Measurements from ENCODE around the gene RIC8A. TPM values are rescaled to one million over a fixed set of nuclear protein-coding genes. Genes with fewer than 3 reads are reported as not detected.
"Not testable (repeated sequence)": the region's sequence is repeated elsewhere in the genome, so short reads cannot be mapped to it uniquely, and the experiment has no call there.

RIC8A gene
- total RNA-seq, 1 donor from 2014 or later, result 128 TPM

DNA sequence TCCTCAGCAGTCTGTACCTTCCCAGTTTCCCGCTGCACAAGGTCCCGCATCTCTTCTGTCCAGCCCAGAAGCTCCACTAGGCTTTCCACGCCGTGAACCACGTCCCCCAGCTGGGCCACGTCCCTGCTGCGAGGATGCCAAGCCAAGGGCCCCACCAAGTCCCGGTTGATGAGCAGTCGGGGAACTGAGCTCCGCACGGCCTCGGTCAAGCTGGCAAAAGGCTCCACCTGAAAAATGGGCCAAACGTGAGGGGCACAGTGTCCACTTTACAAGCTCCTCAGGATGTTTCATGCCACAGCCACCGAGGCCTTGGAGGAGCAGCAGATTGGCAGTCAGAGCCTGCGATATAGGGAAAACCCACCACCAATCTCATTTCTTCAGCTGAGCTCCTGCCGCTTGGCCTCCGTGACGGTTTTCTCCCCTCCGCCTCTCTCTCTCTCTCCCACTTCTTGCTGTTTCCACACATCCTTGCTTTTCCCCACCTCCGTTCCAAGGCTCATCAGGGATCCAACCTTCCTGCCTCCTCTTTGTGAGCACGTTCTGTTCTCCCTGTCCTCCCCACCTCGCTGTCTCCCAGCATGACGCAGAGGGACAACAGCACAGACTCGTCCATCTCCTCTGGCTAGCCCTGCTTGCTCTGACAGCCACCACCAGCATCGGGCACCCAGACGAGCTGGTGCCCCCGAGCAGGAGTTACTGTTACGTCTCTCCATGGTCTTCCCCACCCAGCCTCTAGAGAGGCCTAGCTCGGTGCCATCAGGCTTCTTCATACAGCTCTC lies 11.5 kb downstream of the RIC8A start:
- H3K36me3 Mint-ChIP-seq (ENCODE audit: low read depth), result peaks cover 21% of the 10 kb centered on the region
- peaks cover 8% of the 10 kb centered on the region for H3K4me1 Mint-ChIP-seq
- H3K27ac Mint-ChIP-seq, result no peak overlapping the region
- DNase-seq, result no peak
- no peaks in the 10 kb centered on the region for H3K9me3 Mint-ChIP-seq
- intact Hi-C loops (cut with micrococcal nuclease), result no loop called here
- H3K27me3 Mint-ChIP-seq, result no peaks in the 10 kb centered on the region
- no peak overlapping the region for H3K4me3 Mint-ChIP-seq

GRCh38 chr11:220641-221215 lies 13.2 kb downstream of the RIC8A start:
- intact Hi-C loops (cut with micrococcal nuclease); H3K36me3 Mint-ChIP-seq (ENCODE audit: low read depth); H3K27ac Mint-ChIP-seq; H3K9me3 Mint-ChIP-seq; H3K27me3 Mint-ChIP-seq; DNase-seq; H3K4me3 Mint-ChIP-seq: not testable (repeated sequence)
- peaks cover 10% of the 10 kb centered on the region for H3K4me1 Mint-ChIP-seq

GRCh38 chr11:221539-221938 lies 14.0 kb downstream of the RIC8A start:
- Mint-ChIP-seq H3K4me3 (no peak overlapping the region), H3K36me3 (ENCODE audit: low read depth) (peaks cover 4% of the 10 kb centered on the region), H3K9me3 (no peaks in the 10 kb centered on the region), H3K4me1 (peaks cover 14% of the 10 kb centered on the region), H3K27me3 (no peaks in the 10 kb centered on the region), H3K27ac (no peak overlapping the region)
- DNase-seq, result no peak
- intact Hi-C loops (cut with micrococcal nuclease), result no loop called here

- Mint-ChIP-seq H3K4me1 (peaks cover 14% of the 10 kb centered on the region), H3K36me3 (ENCODE audit: low read depth) (peaks cover 4% of the 10 kb centered on the region), H3K27me3 (no peaks in the 10 kb centered on the region), H3K27ac (no peak overlapping the region), H3K4me3 (no peak overlapping the region), H3K9me3 (no peaks in the 10 kb centered on the region)
- no peak for DNase-seq
- intact Hi-C loops (cut with micrococcal nuclease), result no loop called here
Observed at GRCh38 chr11:221998-222789, 14.7 kb downstream of the RIC8A start.

GRCh38 chr11:223026-223789 lies 15.7 kb downstream of the RIC8A start:
- no peak overlapping the region for H3K4me3 Mint-ChIP-seq
- peak overlapping the region; percentile 34 for H3K27ac Mint-ChIP-seq
- peaks cover 4% of the 10 kb centered on the region for H3K36me3 Mint-ChIP-seq (ENCODE audit: low read depth)
- no peak for DNase-seq
- H3K9me3 Mint-ChIP-seq, result no peaks in the 10 kb centered on the region
- intact Hi-C loops (cut with micrococcal nuclease), result no loop called here
- no peaks in the 10 kb centered on the region for H3K27me3 Mint-ChIP-seq
- H3K4me1 Mint-ChIP-seq, result peaks cover 8% of the 10 kb centered on the region

- no peak for DNase-seq
- H3K36me3 Mint-ChIP-seq (ENCODE audit: low read depth), result peaks cover 6% of the 10 kb centered on the region
- intact Hi-C loops (cut with micrococcal nuclease), result no loop called here
- H3K9me3 Mint-ChIP-seq, result no peaks in the 10 kb centered on the region
- peaks cover 12% of the 10 kb centered on the region for H3K4me1 Mint-ChIP-seq
- H3K27ac Mint-ChIP-seq, result no peak overlapping the region
- H3K27me3 Mint-ChIP-seq, result no peaks in the 10 kb centered on the region
- H3K4me3 Mint-ChIP-seq, result no peak overlapping the region
Observed at GRCh38 chr11:223884-224283, 16.4 kb downstream of the RIC8A start.

DNA sequence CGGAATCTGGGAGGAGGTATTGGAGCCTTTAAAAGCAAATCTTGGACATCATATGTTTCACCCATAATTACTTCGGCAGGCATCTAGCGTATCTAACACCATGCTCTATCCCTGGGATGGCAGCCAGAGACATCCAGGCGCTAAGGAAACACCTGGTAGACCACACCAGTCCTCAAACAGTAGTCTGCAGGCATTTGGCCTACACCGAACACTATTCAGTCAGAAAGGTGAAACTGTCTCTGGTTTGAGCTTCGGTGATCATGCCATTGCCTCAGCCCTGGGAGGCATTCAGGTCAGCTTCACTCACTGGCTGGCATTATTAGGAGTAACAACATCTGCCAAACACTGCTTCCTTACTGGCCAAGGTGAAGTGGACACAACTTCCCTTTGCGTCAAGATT lies 16.9 kb downstream of the RIC8A start:
- no peaks in the 10 kb centered on the region for H3K27me3 Mint-ChIP-seq
- H3K9me3 Mint-ChIP-seq, result no peaks in the 10 kb centered on the region
- no peak for DNase-seq

DNA sequence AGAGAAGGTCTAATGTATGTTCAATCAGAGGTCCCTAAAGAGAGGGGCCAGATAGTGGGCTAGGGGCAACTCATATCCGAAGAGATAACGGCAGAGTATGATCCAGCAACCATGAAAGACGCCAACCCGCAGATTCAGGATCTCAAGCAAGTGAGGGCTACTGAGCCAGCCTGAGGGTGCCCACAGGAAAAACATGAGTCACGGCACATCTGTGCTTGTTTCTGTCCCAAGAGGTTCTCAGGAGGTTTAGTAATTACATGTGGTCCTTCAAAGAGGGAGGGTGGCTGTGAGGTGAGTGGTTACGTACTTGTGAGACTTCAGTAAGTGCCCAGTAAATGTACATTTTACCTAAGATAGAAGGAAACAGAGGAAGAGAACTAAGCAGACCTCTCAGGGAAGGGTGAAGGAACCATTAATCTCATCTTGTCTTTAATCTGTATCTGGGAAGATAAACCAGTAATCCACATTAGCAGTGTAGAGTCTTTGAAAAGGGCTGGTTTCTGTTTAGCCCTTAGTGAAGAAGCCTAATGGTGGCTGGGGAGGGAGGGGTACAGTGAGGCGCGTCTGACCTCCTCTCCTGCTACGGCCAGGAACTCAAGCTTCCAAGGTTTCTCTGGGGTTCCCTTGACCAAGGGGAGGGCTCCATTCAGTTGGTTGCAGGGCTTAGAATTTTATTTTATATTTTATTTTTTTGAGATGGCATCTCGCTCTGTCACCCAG lies 18.4 kb downstream of the RIC8A start:
- no peak overlapping the region for H3K4me3 Mint-ChIP-seq
- peaks cover 10% of the 10 kb centered on the region for H3K36me3 Mint-ChIP-seq (ENCODE audit: low read depth)
- intact Hi-C loops (cut with micrococcal nuclease), result no loop called here
- no peak overlapping the region for H3K27ac Mint-ChIP-seq
- H3K4me1 Mint-ChIP-seq, result peaks cover 12% of the 10 kb centered on the region
- no peak for DNase-seq
- no peaks in the 10 kb centered on the region for H3K9me3 Mint-ChIP-seq
- H3K27me3 Mint-ChIP-seq, result no peaks in the 10 kb centered on the region

More for the DNA sequence above, 16.9 kb downstream of the RIC8A start:
- Mint-ChIP-seq H3K36me3 (ENCODE audit: low read depth) (peaks cover 8% of the 10 kb centered on the region), H3K4me1 (peaks cover 12% of the 10 kb centered on the region), H3K27ac (no peak overlapping the region), H3K4me3 (no peak overlapping the region)
- intact Hi-C loops (cut with micrococcal nuclease), result no loop called here

DNA sequence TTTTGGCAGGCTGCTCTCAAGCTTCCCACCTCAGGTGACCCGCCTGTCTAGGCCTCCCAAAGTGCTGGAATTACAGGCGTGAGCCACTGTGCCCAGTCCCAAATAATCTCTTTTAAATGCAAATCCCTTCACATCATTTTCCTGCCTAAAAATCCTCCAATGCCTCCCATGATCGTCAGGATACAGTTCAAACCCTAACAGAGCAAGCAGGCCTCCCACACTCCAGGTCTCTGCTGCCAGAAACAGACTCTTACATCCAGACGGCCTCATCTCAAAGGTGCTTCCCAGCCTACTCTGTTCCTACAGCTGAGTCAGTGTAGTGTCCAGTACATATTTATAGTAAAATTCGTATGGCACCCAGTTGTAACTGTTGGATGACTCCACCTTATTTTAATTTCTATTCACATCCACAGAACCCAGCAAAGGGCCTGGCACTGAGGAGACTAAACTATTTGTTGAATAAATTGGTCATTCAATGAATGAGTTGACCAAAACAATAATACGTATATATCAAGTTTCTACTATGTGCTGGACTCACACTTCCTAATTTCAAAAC lies 20.4 kb downstream of the RIC8A start:
- peaks cover 12% of the 10 kb centered on the region for H3K36me3 Mint-ChIP-seq (ENCODE audit: low read depth)
- H3K4me3 Mint-ChIP-seq, result no peak overlapping the region
- no peaks in the 10 kb centered on the region for H3K9me3 Mint-ChIP-seq
- intact Hi-C loops (cut with micrococcal nuclease), result no loop called here
- H3K4me1 Mint-ChIP-seq, result peaks cover 12% of the 10 kb centered on the region
- DNase-seq, result no peak
- no peaks in the 10 kb centered on the region for H3K27me3 Mint-ChIP-seq
- no peak overlapping the region for H3K27ac Mint-ChIP-seq

DNA sequence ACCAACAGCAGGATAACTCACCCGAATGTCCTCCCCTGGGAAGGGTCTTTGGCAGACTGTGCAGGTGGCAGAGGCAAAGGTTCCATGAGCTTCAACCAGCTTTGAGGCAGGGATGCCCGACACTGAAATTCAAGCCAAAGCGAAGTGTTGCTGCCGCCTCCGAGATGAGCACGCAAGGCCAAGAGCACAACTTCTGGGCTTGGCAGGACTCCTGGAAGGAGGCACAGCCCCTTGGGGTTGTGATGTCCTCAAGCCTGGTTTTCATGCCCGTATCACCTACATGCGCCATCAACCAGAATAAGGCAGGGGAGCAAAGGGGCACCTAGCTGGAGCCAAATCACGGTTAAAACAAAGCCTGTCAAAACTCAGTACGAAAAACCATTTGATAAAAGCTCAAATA lies 22.9 kb downstream of the RIC8A start:
- intact Hi-C loops (cut with micrococcal nuclease), result no loop called here
- no peak for DNase-seq

GRCh38 chr11:232783-233565 lies 25.5 kb downstream of the RIC8A start:
- H3K27ac Mint-ChIP-seq, result peak overlapping the region; percentile 34
- no peaks in the 10 kb centered on the region for H3K27me3 Mint-ChIP-seq

More for the DNA sequence above, 22.9 kb downstream of the RIC8A start:
- Mint-ChIP-seq H3K36me3 (ENCODE audit: low read depth) (peaks cover 10% of the 10 kb centered on the region), H3K4me1 (peaks cover 18% of the 10 kb centered on the region), H3K27me3 (no peaks in the 10 kb centered on the region), H3K4me3 (no peak overlapping the region), H3K27ac (no peak overlapping the region), H3K9me3 (no peaks in the 10 kb centered on the region)

DNA sequence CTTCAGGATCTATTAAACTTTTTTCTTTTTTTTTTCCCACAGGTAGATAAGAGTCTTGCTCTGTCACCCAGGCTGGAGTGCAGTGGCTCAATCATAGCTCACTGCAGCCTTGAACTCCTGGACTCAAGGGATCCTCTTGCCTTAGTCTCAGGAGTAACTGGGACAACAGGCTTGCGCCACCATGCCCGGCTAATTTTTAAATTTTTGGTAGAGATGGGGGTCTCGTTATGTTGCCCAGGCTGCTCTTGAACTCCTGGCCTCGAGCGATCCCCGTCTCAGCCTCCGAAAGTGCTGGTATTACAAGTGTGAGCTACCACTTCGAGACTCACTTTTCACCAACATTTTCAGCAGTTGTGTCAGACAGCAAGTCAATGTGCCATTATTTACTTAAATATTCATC lies 27.7 kb downstream of the RIC8A start:
- H3K27me3 Mint-ChIP-seq, result no peaks in the 10 kb centered on the region
- H3K9me3 Mint-ChIP-seq, result no peaks in the 10 kb centered on the region
- peaks cover 24% of the 10 kb centered on the region for H3K36me3 Mint-ChIP-seq (ENCODE audit: low read depth)
- H3K27ac Mint-ChIP-seq, result peak overlapping the region; percentile 95
- H3K4me1 Mint-ChIP-seq, result peaks cover 33% of the 10 kb centered on the region
- DNase-seq, result no peak
- H3K4me3 Mint-ChIP-seq, result peak overlapping the region; percentile 97
- intact Hi-C loops (cut with micrococcal nuclease), result no loop called here

More at GRCh38 chr11:232783-233565, 25.5 kb downstream of the RIC8A start:
- DNase-seq, result no peak
- H3K9me3 Mint-ChIP-seq, result no peaks in the 10 kb centered on the region
- peaks cover 18% of the 10 kb centered on the region for H3K4me1 Mint-ChIP-seq
- no peak overlapping the region for H3K4me3 Mint-ChIP-seq
- peaks cover 10% of the 10 kb centered on the region for H3K36me3 Mint-ChIP-seq (ENCODE audit: low read depth)
- intact Hi-C loops (cut with micrococcal nuclease), result no loop called here

Measured in activated CD4-positive, alpha-beta T cell treated with anti-CD3 and anti-CD28 coated beads, Interleukin-2, amount 10 ng/mL, durations not matched to agents 24 days and 14 days (primary cell).